Breast epithelium (tissue), 4 donors: ENCODE data around the gene PSMG3. TPM values are rescaled to one million over a fixed set of nuclear protein-coding genes. Genes with fewer than 3 reads are reported as not detected.

Experiments
- DNase-seq, 2 donors: peaks; one replicate each; pipeline ENCODE4 v3.0.0-alpha.2; 2019; ENCODE audit warnings: low spot score in 2 of 2
- H3K27ac ChIP-seq, 2 donors: fragments of 200-600 bp; sonication (generic) in 1 of 2; one replicate each; pipeline ENCODE4 v1.5.1; 2016 to 2019; ENCODE audit warnings: mild to moderate bottlenecking in 1 of 2
- H3K27me3 ChIP-seq, 2 donors: fragments of 200-600 bp; sonication (generic) in 1 of 2; one replicate each; pipeline versions ENCODE4 v1.5.1 to v1.6.0; 2017 to 2019; ENCODE audit warnings: control low read depth in 1 of 2, mild to moderate bottlenecking in 1 of 2
- H3K36me3 ChIP-seq: fragments of 200-600 bp; one replicate; pipeline ENCODE4 v1.5.1; 2019
- H3K4me1 ChIP-seq, 2 donors: fragments of 200-600 bp; sonication (generic); one replicate each; pipeline ENCODE4 v1.5.1; 2016 to 2019; ENCODE audit warnings: control low read depth in 1 of 2
- H3K4me3 ChIP-seq, 3 donors: fragments of 200-600 bp; sonication (generic); 1 replicate in 2 of 3; 2 replicates in 1 of 3; pipeline ENCODE4 v1.5.1; 2016 to 2019; ENCODE audit warnings: mild to moderate bottlenecking in 3 of 3, moderate library complexity in 2 of 3
- H3K9me3 ChIP-seq, 2 donors: fragments of 200-600 bp; sonication (generic) in 1 of 2; one replicate each; pipeline ENCODE4 v1.5.1; 2016 to 2019; ENCODE audit warnings: control low read depth in 1 of 2
- CTCF ChIP-seq, 3 donors: fragments of 450-650 bp; IDR thresholded peaks; one replicate each; pipeline ENCODE4 v1.5.1; 2016 to 2017; ENCODE audit warnings: antibody characterized with exemption in 3 of 3, mild to moderate bottlenecking in 3 of 3, moderate library complexity in 3 of 3
- POLR2A ChIP-seq: fragments of 450-650 bp; IDR thresholded peaks from one replicate; pipeline ENCODE4 v1.6.1; 2016; ENCODE audit warnings: antibody characterized with exemption, mild to moderate bottlenecking, moderate library complexity
- POLR2AphosphoS5 ChIP-seq, 3 donors: sonication (generic); formaldehyde crosslinking; IDR thresholded peaks; one replicate each; pipeline ENCODE4 v1.6.1; 2017; ENCODE audit warnings: antibody characterized with exemption in 3 of 3
- intact Hi-C: fragments of 100-400 bp; cut with DNase I; formaldehyde crosslinking; loops from one replicate; pipeline ENCODE4 v1.15.1; 2023; ENCODE audit warnings: low total_unique reads
- total RNA-seq, 3 donors: library from RNA; depleted of rRNA; stranded (reverse); fragments of >200 nt; gene quantifications; one replicate each; pipeline ENCODE4 v1.1.0, GENCODE V29; 2016

Gene PSMG3
- total RNA-seq, 3 donors from 2014 or later: 32.6 to 52.8 (median 45.4) TPM

DNA sequence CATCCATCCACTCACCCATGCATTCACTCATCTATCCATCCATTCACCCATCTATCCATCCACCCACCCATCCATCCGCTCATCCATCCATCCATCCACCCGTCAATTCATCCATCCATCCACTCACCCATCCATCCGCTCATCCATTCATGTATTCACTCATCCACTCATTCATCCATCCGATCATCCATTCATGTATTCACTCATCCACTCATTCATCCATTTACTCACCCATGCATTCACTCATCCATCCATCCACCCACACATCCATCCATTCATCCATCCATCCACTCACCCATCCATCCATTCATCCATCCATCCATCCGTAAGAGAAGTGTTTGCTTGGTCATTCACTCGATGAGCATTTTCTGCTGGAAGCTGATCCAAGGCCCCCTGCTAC is 8.7 kb upstream of the PSMG3 start:
- no peak overlapping the region for H3K27ac ChIP-seq
- intact Hi-C loops: no loop called here
- DNase-seq: no peak
- H3K4me3 ChIP-seq: no peak overlapping the region
- no peaks in the 10 kb centered on the region for H3K9me3 ChIP-seq
- no peak for TF ChIP-seq CTCF (IDR thresholded peaks at IDR 0.05)
- TF ChIP-seq POLR2A: no peak
- TF ChIP-seq POLR2AphosphoS5 (IDR thresholded peaks at IDR 0.05): no peak
- H3K36me3 ChIP-seq: no peaks in the 10 kb centered on the region
- no peaks in the 10 kb centered on the region for H3K4me1 ChIP-seq
- no peaks in the 10 kb centered on the region for H3K27me3 ChIP-seq

GRCh38 chr7:1576521-1577253 is 6.9 kb upstream of the PSMG3 start:
- no peak for DNase-seq
- no peaks in the 10 kb centered on the region for H3K4me1 ChIP-seq
- no peak overlapping the region for H3K27ac ChIP-seq
- no peaks in the 10 kb centered on the region for H3K9me3 ChIP-seq
- no peaks in the 10 kb centered on the region for H3K27me3 ChIP-seq
- no peaks in the 10 kb centered on the region for H3K36me3 ChIP-seq
- intact Hi-C loops: no loop called here
- TF ChIP-seq POLR2AphosphoS5 (IDR thresholded peaks at IDR 0.05) (no peak), CTCF (IDR thresholded peaks at IDR 0.05) (no peak), POLR2A (no peak)
- H3K4me3 ChIP-seq: no peak overlapping the region

DNA sequence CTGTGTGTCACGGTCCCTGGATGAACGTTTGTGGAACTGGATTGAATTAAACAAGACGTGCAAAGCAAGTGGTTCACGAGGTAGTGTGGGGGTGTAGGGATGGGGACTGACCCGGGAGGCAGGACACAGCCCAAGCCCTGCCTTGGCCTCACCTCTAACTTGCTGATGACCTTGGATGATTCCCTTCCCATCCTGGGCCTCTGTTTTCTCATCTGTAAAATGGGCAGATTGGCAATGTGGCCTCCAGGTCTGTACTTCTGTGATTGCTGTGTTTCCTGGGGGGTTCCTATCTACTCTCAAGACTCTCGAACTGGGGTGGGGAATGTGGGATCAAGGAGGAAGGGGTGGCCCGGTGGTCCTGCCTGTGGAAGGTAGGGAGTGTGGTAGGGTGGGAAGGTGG is 6.0 kb upstream of the PSMG3 start:
- no peak for TF ChIP-seq POLR2A
- no peak for TF ChIP-seq POLR2AphosphoS5 (IDR thresholded peaks at IDR 0.05)
- TF ChIP-seq CTCF (IDR thresholded peaks at IDR 0.05): no peak
- no peak for DNase-seq
- no peaks in the 10 kb centered on the region for H3K9me3 ChIP-seq
- H3K36me3 ChIP-seq: no peaks in the 10 kb centered on the region
- intact Hi-C loops: loop anchor here (2.0 kb wide), 1 partner anchor 25 kb away; no protein-coding TSS in a partner anchor
- H3K27me3 ChIP-seq: no peaks in the 10 kb centered on the region
- no peak overlapping the region for H3K4me3 ChIP-seq
- H3K4me1 ChIP-seq: peaks cover 0 to 2% of the 10 kb centered on the region in 2 donors
- no peak overlapping the region for H3K27ac ChIP-seq

- intact Hi-C loops: no loop called here
- no peak for DNase-seq
- Histone ChIP-seq H3K27ac (peak overlapping the region; percentile 33 to 93), H3K4me3 (no peak overlapping the region), H3K27me3 (no peaks in the 10 kb centered on the region), H3K36me3 (no peaks in the 10 kb centered on the region), H3K9me3 (no peaks in the 10 kb centered on the region), H3K4me1 (peaks cover 7 to 14% of the 10 kb centered on the region in 2 donors)
- TF ChIP-seq POLR2AphosphoS5 (IDR thresholded peaks at IDR 0.05): no peak
- no peak for TF ChIP-seq CTCF (IDR thresholded peaks at IDR 0.05)
- TF ChIP-seq POLR2A: no peak
These were observed 2.4 kb upstream of the PSMG3 start for GRCh38 chr7:1572111-1572822.

DNA sequence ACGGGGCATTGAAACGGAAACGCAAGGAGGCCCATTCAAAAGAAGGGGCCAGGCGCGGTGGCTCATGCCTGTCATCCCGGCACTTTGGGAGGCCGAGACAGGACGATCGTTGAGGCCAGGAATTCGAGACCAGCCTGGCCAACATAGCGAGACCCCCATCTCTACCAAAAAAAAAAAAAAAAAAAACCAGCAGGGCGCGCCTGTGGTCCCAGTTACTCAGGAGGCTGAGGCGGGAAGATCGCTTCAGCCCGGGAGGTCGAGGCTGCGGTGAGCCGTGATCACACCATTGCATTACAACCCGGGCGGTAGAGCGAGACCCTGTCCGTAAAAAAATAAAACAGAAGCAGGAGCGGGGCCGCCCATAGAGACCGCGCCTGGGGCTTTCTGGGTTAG is 396 bp downstream of the PSMG3 start:
- TF ChIP-seq POLR2A (no peak), POLR2AphosphoS5 (IDR thresholded peaks at IDR 0.05) (no peak)
- intact Hi-C loops: no loop called here
- Histone ChIP-seq H3K4me3 (peak overlapping the region; percentile 71 to 91 (median 90)), H3K9me3 (no peaks in the 10 kb centered on the region), H3K36me3 (no peaks in the 10 kb centered on the region), H3K27me3 (no peaks in the 10 kb centered on the region), H3K27ac (peak overlapping the region; percentile 92 to 93), H3K4me1 (peaks cover 7 to 14% of the 10 kb centered on the region in 2 donors)
- no peak for DNase-seq
